Hematopoietic multipotent progenitor cell (in vitro differentiated cells): ENCODE data around the gene PIM3. TPM values are rescaled to one million over a fixed set of nuclear protein-coding genes. Genes with fewer than 3 reads are reported as not detected.

ENCODE experiments used
- DNase-seq, 3 donors: peaks; one replicate each; pipeline ENCODE4 v3.0.0-alpha.2; 2011 to 2015; ENCODE audit warnings: low read depth in 2 of 3, low spot score in 2 of 3
- total RNA-seq: library from RNA; depleted of rRNA; stranded (reverse); fragments of >200 nt; gene quantifications from one replicate; pipeline ENCODE4 v1.2.3, GENCODE V29; 2012

PIM3 gene
- total RNA-seq = 84.6 TPM

DNA sequence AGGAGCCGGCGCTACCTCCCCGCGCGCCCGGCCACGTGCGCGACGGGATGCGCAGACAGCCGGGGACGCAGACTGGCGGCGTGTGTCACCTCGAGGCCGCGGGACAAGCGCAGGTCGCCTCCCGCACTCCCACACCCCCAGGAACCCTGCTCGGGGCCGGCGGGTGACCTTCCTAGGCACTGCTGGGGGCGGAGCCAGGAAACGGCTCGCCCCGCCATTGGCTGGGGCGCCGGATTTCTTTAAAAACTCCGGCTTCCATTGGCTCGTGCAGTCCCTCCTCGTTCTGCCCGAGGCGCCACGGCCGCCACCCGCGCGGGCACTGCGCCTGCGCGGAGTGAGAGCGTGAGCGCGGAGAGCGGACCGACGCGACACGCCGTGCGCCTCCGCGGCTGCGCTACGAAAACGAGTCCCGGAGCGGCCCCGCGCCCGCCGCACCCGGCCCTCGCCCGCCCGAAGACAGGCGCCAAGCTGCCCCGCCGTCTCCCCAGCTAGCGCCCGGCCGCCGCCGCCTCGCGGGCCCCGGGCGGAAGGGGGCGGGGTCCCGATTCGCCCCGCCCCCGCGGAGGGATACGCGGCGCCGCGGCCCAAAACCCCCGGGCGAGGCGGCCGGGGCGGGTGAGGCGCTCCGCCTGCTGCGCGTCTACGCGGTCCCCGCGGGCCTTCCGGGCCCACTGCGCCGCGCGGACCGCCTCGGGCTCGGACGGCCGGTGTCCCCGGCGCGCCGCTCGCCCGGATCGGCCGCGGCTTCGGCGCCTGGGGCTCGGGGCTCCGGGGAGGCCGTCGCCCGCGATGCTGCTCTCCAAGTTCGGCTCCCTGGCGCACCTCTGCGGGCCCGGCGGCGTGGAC lies at the start of gene PIM3:
Gene PIM3 (plus strand): TSS at position 614 of the 846 bp plus-strand sequence. CDS start 176 bp downstream, at position 790.
- DNase-seq = peak; percentile 95 to 96 (median 95)

GRCh38 chr22:49911881-49912625 lies 48.5 kb upstream of the PIM3 start:
- no peak for DNase-seq

DNA sequence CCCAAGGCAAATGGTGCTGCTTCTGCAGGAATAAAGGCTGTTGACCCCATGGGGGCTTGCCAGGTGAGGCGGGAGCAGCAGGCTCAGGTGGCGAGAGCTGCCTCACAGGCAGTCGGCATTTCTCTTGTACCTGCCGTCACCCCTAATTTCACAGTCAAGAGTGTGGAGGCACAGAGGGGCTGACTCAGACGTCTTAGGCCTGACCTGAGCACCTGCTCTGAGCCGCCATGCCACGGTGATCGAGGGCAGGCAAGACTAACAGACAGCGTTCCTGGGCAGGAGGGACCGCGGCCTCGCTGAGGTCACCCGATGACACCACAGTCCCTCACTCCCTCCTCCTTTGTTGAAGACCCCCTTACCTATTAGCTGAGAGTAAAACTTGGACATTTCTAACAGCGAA lies 47.5 kb upstream of the PIM3 start:
- DNase-seq = no peak

DNA sequence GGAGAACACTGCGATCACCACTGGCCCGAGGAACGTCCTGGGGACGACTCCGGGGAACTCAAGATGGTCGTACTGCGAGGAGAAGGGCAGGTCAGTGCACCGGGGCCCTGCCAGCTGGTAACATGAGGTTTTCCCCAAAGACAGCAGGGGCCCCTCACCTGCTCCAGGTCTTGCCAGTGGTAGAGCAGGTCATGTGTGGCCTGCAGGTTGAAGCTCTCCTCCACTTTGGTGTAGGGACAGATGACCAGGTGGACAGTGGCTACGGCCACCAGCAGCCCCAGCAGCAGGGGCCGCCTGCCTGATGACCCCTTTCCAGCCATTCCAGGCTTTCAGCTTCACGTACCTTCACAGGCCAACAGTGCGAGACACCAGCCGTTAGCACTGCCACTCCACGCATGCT lies 47.1 kb upstream of the PIM3 start:
- DNase-seq = no peak

DNA sequence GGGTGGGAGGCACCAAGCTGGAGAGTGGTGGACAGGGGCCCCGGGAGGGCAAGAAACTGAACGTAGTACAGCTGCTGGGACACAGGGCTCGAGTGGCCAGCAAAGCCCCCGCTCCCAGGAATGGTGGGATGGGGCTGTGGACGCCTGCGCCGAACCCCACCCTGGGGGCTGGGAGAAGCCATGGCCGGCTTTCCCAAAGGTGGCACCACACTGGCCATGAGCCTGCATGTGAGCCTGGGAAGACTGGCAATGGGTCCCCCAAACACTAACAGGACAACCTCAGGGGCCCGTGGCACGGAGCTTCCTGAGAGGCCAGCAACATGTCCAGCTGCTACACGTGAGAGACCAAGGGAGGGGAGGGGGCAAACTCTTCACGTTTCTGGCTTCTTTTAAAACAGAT lies 46.3 kb upstream of the PIM3 start:
- no peak for DNase-seq

GRCh38 chr22:49915610-49916009 lies 45.0 kb upstream of the PIM3 start:
- DNase-seq = no peak

DNA sequence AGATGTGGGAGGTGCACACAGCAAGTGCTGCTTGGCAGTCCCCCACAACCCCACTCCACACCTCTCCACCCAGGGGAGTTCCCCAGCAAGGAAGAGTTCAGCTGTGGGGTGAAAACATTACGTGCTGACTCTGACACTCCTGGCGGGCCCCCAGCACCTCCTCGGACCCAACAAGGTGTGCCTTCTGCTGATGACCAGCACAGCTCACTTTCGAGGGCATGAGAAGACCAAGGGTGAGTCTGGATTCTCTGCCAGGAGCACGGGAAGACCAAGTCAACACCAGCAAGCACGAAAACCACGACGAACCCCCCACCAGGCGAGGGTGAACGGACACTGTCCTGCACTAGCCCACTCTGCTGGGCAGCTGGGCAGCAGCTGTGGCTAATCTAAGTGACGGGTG lies 43.7 kb upstream of the PIM3 start:
- DNase-seq = no peak

DNA sequence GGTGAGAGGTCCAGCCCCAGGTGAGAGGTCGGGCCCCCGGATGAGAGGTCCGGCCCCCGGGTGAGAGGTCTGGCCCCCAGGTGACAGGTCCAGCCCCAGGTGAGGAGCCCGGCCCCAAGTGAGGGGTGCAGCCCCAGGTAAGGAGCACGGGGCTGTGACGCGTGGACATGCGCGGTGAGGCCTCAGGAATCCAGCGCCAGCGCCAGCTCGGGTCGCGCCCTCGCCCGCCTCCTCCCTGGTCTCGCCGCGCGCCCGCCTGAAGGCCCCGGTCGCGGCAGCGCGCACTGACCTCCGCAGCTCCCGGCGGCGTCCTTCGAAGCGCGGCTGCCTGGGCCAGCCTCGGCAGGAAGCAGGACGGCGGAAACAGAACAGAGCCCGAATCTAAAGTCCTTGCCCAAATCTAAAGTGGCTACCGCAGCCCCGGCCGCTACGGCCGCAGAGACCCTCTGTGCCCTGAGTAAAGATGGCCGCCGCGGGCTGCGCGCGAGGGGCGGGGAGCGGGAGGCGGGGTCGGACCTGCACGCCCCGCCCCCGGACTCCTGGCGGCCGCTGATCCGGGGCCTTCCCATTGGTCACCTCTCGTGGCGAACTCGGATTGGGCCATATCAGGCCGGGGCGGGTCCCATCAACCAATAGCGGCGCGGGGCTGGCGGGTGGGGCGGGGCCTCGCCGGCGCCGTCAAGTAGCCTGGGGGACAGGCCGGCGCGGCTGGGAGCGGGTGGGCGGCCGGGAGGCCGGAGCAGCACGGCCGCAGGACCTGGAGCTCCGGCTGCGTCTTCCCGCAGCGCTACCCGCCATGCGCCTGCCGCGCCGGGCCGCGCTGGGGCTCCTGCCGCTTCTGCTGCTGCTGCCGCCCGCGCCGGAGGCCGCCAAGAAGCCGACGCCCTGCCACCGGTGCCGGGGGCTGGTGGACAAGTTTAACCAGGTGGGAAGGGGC lies 42.3 kb upstream of the PIM3 start, which contains the start of the genes ALG12 and CRELD2:
Gene ALG12 (minus strand): TSS at position 465 of the 937 bp plus-strand sequence. CDS start 4,673 bp downstream, outside the sequence.
Gene CRELD2 (plus strand): TSS at position 661 of the 937 bp plus-strand sequence. CDS start 136 bp downstream, at position 797.
- peak; percentile 90 to 97 (median 97) for DNase-seq

DNA sequence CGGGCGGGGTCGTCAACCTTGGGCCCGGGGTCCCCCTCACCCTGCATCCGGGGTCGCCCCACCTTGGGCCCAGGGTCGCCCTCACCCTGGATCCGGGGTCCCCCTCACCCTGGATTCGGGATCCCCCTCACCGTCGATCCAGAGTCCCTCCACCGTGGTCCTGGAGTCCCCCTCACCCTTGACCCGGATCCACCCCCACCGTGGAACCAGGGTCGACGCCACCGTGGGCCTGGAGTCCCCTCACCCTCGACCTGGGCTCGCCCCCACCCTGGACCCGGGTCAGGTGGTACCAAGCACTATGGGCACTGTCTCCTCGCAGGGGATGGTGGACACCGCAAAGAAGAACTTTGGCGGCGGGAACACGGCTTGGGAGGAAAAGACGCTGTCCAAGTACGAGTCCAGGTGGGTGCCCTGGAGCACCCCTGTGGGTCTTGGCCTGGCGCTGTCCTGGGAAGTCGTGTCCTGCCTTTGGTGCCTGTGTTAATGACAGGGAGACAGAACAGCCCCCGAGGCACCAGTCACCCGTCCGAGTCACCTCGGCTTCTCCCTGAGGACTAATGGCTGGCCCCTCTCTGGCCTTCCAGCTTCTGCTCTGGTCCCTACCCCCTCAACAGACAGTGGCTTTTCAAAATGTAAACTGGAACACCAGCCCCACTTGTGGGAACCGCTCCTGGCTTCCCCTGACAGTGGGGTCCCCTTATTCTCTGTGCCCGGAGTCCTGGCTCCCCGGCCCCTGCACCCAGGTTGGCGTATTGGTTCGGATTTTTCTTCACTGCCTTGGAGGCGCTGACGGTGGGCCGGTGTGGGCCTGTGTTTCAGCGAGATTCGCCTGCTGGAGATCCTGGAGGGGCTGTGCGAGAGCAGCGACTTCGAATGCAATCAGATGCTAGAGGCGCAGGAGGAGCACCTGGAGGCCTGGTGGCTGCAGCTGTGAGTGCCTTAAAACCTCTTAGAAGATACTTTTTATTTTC lies 41.4 kb upstream of the PIM3 start:
- DNase-seq = no peak

DNA sequence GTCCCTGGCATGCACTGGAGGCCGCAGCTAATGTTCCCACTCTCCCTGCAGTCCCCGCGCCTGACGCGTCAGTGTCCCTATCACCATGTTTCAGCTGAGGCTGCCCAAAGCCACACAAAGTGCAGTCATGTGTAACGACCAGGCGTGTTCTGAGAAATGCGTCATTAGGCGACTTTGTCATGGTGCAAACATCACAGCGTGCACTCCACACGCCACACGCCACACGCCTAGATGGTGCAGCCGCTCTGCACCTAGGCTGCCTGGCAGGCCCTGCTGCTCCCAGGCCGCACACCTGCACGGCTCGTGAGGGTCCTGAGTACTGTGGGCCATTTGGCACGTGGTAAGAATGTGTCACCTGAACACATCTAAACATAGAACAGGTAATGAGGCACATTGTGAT lies 39.7 kb upstream of the PIM3 start:
- DNase-seq = no peak

DNA sequence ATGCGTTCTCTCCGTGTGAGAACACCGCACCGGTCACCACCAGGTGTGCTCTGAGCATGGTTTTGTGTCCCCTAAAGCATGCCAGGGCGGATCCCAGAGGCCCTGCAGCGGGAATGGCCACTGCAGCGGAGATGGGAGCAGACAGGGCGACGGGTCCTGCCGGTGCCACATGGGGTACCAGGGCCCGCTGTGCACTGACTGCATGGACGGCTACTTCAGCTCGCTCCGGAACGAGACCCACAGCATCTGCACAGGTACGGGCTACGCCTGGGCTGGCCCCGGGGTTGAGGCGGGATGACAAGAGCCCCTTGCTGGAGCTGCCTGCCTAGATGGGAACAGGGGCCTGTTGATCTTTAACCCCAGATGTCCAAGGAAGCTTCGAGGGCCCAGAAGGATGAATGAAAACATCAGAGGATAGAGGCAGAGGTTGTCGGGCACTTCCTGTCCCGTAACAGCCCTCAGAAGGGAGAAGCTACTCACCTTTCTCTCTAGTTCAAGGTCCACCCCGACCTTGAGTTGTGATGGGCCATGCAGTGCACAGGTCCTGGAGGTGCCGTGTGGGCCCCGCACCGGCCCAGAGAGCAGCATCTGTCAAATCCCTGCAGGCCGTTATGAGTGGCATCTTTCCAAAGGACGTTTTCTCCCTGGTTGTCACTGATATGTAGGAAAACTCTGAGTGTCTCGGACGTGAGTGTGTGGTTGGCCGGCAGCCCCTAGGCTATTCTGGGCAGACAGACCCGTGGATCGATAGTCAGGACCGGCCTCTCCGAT lies 38.9 kb upstream of the PIM3 start:
- DNase-seq = no peak

DNA sequence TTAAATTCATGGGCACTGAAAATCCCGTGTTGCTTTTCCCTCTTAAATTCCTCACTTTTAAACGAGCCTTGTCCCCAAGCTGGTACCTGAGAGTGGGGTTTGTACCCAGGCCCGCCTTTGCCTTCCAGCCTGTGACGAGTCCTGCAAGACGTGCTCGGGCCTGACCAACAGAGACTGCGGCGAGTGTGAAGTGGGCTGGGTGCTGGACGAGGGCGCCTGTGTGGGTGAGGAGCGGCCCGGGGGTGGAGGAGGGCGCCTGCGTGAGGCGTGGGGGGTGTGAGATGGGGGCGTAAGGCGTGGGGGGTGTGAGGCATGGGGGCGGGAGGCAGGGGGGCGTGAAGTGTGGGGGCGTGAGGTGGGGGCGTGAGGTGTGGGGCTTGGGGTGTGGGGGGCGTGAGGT lies 38.1 kb upstream of the PIM3 start:
- DNase-seq = no peak

DNA sequence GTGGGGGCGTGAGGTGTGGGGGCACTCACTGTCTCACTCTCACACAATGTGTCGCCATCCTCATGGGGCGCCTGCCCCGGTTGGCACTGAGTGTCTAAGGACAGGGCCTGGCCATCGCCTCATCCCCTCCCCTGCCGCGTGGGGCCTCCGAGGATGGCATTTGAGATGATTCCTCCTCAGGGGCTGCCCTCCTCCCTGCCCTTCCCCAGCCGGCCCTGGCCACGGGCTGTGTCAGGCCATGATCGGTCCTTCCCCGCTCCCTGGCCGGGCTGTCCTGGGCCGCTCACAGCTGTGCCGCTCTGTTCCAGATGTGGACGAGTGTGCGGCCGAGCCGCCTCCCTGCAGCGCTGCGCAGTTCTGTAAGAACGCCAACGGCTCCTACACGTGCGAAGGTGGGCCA lies 37.6 kb upstream of the PIM3 start:
- no peak for DNase-seq

GRCh38 chr22:49923445-49923844 lies 37.1 kb upstream of the PIM3 start:
- peak in 1 of 3 donors; percentile 31 for DNase-seq

GRCh38 chr22:49924113-49924833 lies 36.3 kb upstream of the PIM3 start:
- DNase-seq = no peak

- peak; percentile 68 to 82 (median 76) for DNase-seq
These were observed 34.9 kb upstream of the PIM3 start for GRCh38 chr22:49925525-49926128.

DNA sequence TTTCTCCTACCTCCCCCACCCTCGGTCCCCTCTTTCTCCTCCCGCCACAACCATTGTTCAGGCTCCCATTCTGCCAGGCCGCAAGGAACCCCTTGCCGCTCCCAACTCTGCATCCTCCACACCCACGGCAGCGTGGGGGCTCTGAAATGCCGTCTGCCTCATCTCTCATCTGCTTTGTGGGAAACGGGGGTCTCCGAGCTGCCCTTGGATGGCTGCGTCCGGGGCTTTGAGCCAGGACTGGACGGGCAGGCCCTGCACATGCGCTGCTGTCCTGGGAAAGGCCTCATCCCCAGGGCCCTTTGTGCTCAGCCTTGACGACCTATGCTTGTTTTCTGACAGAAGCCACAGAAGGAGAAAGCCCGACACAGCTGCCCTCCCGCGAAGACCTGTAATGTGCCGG lies 33.7 kb upstream of the PIM3 start:
- DNase-seq = no peak
